Skin of body (tissue), 2 donors: ENCODE measurements around the gene TMEM119. TPM values are rescaled to one million over a fixed set of nuclear protein-coding genes. Genes with fewer than 3 reads are reported as not detected.
A peak's percentile ranks its signal among the peaks of the same experiment; 100 is the strongest.
"Not testable (repeated sequence)": the region's sequence is repeated elsewhere in the genome, so short reads cannot be mapped to it uniquely, and the experiment has no call there.

Experiments used
- DNase-seq: peaks from one replicate; lab custom pipeline; 2025; lab: John Stamatoyannopoulos, UW
- total RNA-seq: library from RNA; depleted of rRNA; stranded (reverse); fragments of >200 nt; gene quantifications from one replicate; pipeline ENCODE4 v1.2.3, GENCODE V29; 2014

TMEM119 gene
- total RNA-seq, 1 donor from 2014 or later = 61.1 TPM

GRCh38 chr12:108635201-108635996, 37.5 kb upstream of the TMEM119 start:
- DNase-seq = peak; percentile 30

- no peak for DNase-seq
Measured at GRCh38 chr12:108634341-108634751, 36.5 kb upstream of the TMEM119 start.

GRCh38 chr12:108633534-108634248, 35.8 kb upstream of the TMEM119 start, which contains the start of gene SELPLG:
TSS of gene SELPLG (minus strand) at chr12:108633894. CDS start at chr12:108624307, 9,587 bp downstream.
- no peak for DNase-seq

- no peak for DNase-seq
Measured at GRCh38 chr12:108633081-108633533, 35.2 kb upstream of the TMEM119 start.

- not testable (repeated sequence) for DNase-seq
Measured at GRCh38 chr12:108631261-108631660, 33.4 kb upstream of the TMEM119 start.

- no peak for DNase-seq
Measured at GRCh38 chr12:108630481-108631207, 32.8 kb upstream of the TMEM119 start.

- peak; percentile 62 for DNase-seq
Measured at GRCh38 chr12:108629824-108630476, 32.1 kb upstream of the TMEM119 start.

GRCh38 chr12:108629151-108629550, 31.3 kb upstream of the TMEM119 start:
- no peak for DNase-seq

GRCh38 chr12:108627134-108627920, 29.4 kb upstream of the TMEM119 start:
- DNase-seq = no peak

- DNase-seq = no peak
Measured at GRCh38 chr12:108625228-108625627, 27.3 kb upstream of the TMEM119 start.

GRCh38 chr12:108623577-108623976, 25.7 kb upstream of the TMEM119 start:
- no peak for DNase-seq

- DNase-seq = no peak
Measured at GRCh38 chr12:108622921-108623514, 25.1 kb upstream of the TMEM119 start.

GRCh38 chr12:108622421-108622820, 24.5 kb upstream of the TMEM119 start:
- peak; percentile 31 for DNase-seq

- DNase-seq = no peak
Measured at GRCh38 chr12:108621161-108621560, 23.3 kb upstream of the TMEM119 start.

GRCh38 chr12:108620236-108620879, 22.5 kb upstream of the TMEM119 start:
- DNase-seq = no peak

GRCh38 chr12:108619369-108620160, 21.7 kb upstream of the TMEM119 start:
- no peak for DNase-seq

- DNase-seq = not testable (repeated sequence)
Measured at GRCh38 chr12:108618953-108619274, 21.0 kb upstream of the TMEM119 start.

- DNase-seq = peak; percentile 76
Measured at GRCh38 chr12:108618079-108618952, 20.4 kb upstream of the TMEM119 start.
